Astrocyte (in vitro differentiated cells and primary cell): ENCODE measurements around the gene CYP2R1. TPM values are rescaled to one million over a fixed set of nuclear protein-coding genes. Genes with fewer than 3 reads are reported as not detected.

Experiments
- DNase-seq: peaks from one replicate; pipeline ENCODE4 v3.0.0-alpha.2; 2010; ENCODE audit warnings: low read depth
- FAIRE-seq: peaks from 2 replicates; lab custom pipeline; 2011; peaks lifted over from hg19 to GRCh38; lab: Jason Lieb, UNC
- H2AFZ ChIP-seq: 2 replicates; pipeline ENCODE4 v1.6.0; 2012; ENCODE audit warnings: low read depth, low read length, inconsistent platforms
- H3K27ac ChIP-seq: 2 replicates; pipeline ENCODE4 v1.5.1; 2011; ENCODE audit warnings: low read depth, low read length, inconsistent platforms
- H3K27me3 ChIP-seq: 2 replicates; pipeline ENCODE4 v1.6.0; 2011; ENCODE audit warnings: low read length, inconsistent platforms; ENCODE audit not compliant: insufficient read depth
- H3K36me3 ChIP-seq: 2 replicates; pipeline ENCODE4 v1.5.1; 2011; ENCODE audit warnings: low read length, inconsistent platforms; ENCODE audit not compliant: insufficient read depth
- H3K4me1 ChIP-seq: 2 replicates; pipeline ENCODE4 v1.5.1; 2011; ENCODE audit warnings: low read length, inconsistent platforms; ENCODE audit not compliant: insufficient read depth
- H3K4me2 ChIP-seq: 2 replicates; pipeline ENCODE4 v1.6.0; 2012; ENCODE audit warnings: low read length, inconsistent platforms
- H3K4me3 ChIP-seq: 2 replicates; pipeline ENCODE4 v1.5.1; 2011; ENCODE audit warnings: low read depth, mild to moderate bottlenecking, low read length, inconsistent platforms; ENCODE audit not compliant: insufficient read depth
- H3K79me2 ChIP-seq: 2 replicates; pipeline ENCODE4 v1.6.0; 2012; ENCODE audit warnings: mild to moderate bottlenecking, low read length, inconsistent platforms; ENCODE audit not compliant: insufficient read depth
- H3K9ac ChIP-seq: 2 replicates; pipeline ENCODE4 v1.6.0; 2012; ENCODE audit warnings: mild to moderate bottlenecking, low read length, inconsistent platforms
- H3K9me3 ChIP-seq: 2 replicates; pipeline ENCODE4 v1.5.1; 2012; ENCODE audit warnings: low read depth, mild to moderate bottlenecking, low read length, inconsistent platforms; ENCODE audit not compliant: insufficient read depth
- H4K20me1 ChIP-seq: 2 replicates; pipeline ENCODE4 v1.6.0; 2012; ENCODE audit warnings: low read length, inconsistent platforms; ENCODE audit not compliant: insufficient read depth
- H3K27ac Mint-ChIP-seq: one replicate; pipeline ENCODE4 v1.8.0; 2021; ENCODE audit warnings: mild to moderate bottlenecking, mixed read lengths; ENCODE audit not compliant: unreplicated experiment
- H3K27me3 Mint-ChIP-seq: one replicate; pipeline ENCODE4 v1.8.0; 2021; ENCODE audit warnings: low read depth, mixed read lengths; ENCODE audit not compliant: unreplicated experiment
- H3K36me3 Mint-ChIP-seq: one replicate; pipeline ENCODE4 v1.8.0; 2021; ENCODE audit warnings: low read depth, mixed read lengths; ENCODE audit not compliant: unreplicated experiment
- H3K4me1 Mint-ChIP-seq: one replicate; pipeline ENCODE4 v1.8.0; 2021; ENCODE audit warnings: low read depth, mixed read lengths; ENCODE audit not compliant: unreplicated experiment
- H3K4me3 Mint-ChIP-seq: one replicate; pipeline ENCODE4 v1.8.0; 2021; ENCODE audit warnings: mild to moderate bottlenecking, moderate library complexity, mixed read lengths; ENCODE audit not compliant: unreplicated experiment
- H3K9me3 Mint-ChIP-seq: one replicate; pipeline ENCODE4 v1.8.0; 2021; ENCODE audit warnings: mild to moderate bottlenecking, mixed read lengths; ENCODE audit not compliant: unreplicated experiment
- CTCF ChIP-seq: IDR thresholded peaks from 2 replicates; pipeline ENCODE4 v1.5.1; 2011; ENCODE audit warnings: low read depth, mild to moderate bottlenecking, inconsistent platforms, low read length, moderate library complexity; ENCODE audit not compliant: insufficient read depth
- EZH2 ChIP-seq: IDR thresholded peaks from 2 replicates; pipeline ENCODE4 v1.6.1; 2012; ENCODE audit warnings: mild to moderate bottlenecking, low read length, inconsistent platforms; ENCODE audit not compliant: insufficient read depth
- total RNA-seq: library from RNA; stranded (reverse); gene quantifications from 2 replicates; pipeline ENCODE4 v1.2.1, GENCODE V29; 2021

CYP2R1 gene
- total RNA-seq, 1 donor from 2014 or later = 9.9 TPM

- Histone ChIP-seq H2AFZ (no peak overlapping the region), H4K20me1 (no peaks in the 10 kb centered on the region), H3K36me3 (no peaks in the 10 kb centered on the region), H3K4me1 (peaks cover 2% of the 10 kb centered on the region), H3K79me2 (no peaks in the 10 kb centered on the region), H3K4me2 (no peak overlapping the region), H3K27me3 (no peaks in the 10 kb centered on the region), H3K9me3 (no peaks in the 10 kb centered on the region), H3K4me3 (no peak overlapping the region), H3K27ac (peak overlapping the region; percentile 12), H3K9ac (no peak overlapping the region)
- FAIRE-seq (no peak), DNase-seq (peak; percentile 64)
- peaks cover 4% of the 10 kb centered on the region for H3K9me3 Mint-ChIP-seq
- H3K27ac Mint-ChIP-seq = no peak overlapping the region
- H3K4me1 Mint-ChIP-seq = no peaks in the 10 kb centered on the region
- H3K27me3 Mint-ChIP-seq = peaks cover 10% of the 10 kb centered on the region
- no peaks in the 10 kb centered on the region for H3K36me3 Mint-ChIP-seq
- TF ChIP-seq CTCF (no peak), EZH2 (no peak)
- no peak overlapping the region for H3K4me3 Mint-ChIP-seq
Observed at GRCh38 chr11:14927146-14927545, 35.1 kb upstream of the CYP2R1 start.

GRCh38 chr11:14924318-14924717 is 32.3 kb upstream of the CYP2R1 start:
- Mint-ChIP-seq H3K9me3 (peaks cover 2% of the 10 kb centered on the region), H3K27ac (no peak overlapping the region), H3K27me3 (peaks cover 7% of the 10 kb centered on the region), H3K4me1 (no peaks in the 10 kb centered on the region), H3K4me3 (no peak overlapping the region), H3K36me3 (no peaks in the 10 kb centered on the region)
- Histone ChIP-seq H3K9me3 (no peaks in the 10 kb centered on the region), H4K20me1 (no peaks in the 10 kb centered on the region), H3K27ac (no peak overlapping the region), H2AFZ (no peak overlapping the region), H3K27me3 (peaks cover 2% of the 10 kb centered on the region), H3K79me2 (no peaks in the 10 kb centered on the region), H3K4me2 (no peak overlapping the region), H3K4me1 (peaks cover 2% of the 10 kb centered on the region), H3K4me3 (no peak overlapping the region), H3K36me3 (no peaks in the 10 kb centered on the region), H3K9ac (no peak overlapping the region)
- FAIRE-seq (no peak), DNase-seq (no peak)
- no peak for TF ChIP-seq CTCF
- no peak for TF ChIP-seq EZH2

GRCh38 chr11:14916403-14916802 is 24.4 kb upstream of the CYP2R1 start:
- no peaks in the 10 kb centered on the region for H3K36me3 ChIP-seq
- H3K9ac ChIP-seq = no peak overlapping the region
- H3K27ac Mint-ChIP-seq = no peak overlapping the region
- H4K20me1 ChIP-seq = no peaks in the 10 kb centered on the region
- H3K9me3 ChIP-seq = no peaks in the 10 kb centered on the region
- no peak overlapping the region for H3K4me3 Mint-ChIP-seq
- no peak for FAIRE-seq
- H3K27ac ChIP-seq = no peak overlapping the region
- peaks cover 2% of the 10 kb centered on the region for H3K27me3 ChIP-seq
- H3K36me3 Mint-ChIP-seq = no peaks in the 10 kb centered on the region
- no peak overlapping the region for H2AFZ ChIP-seq
- no peaks in the 10 kb centered on the region for H3K27me3 Mint-ChIP-seq
- no peak overlapping the region for H3K4me3 ChIP-seq
- TF ChIP-seq EZH2 (no peak), CTCF (no peak)
- no peaks in the 10 kb centered on the region for H3K4me1 ChIP-seq
- no peaks in the 10 kb centered on the region for H3K9me3 Mint-ChIP-seq
- no peaks in the 10 kb centered on the region for H3K4me1 Mint-ChIP-seq
- no peaks in the 10 kb centered on the region for H3K79me2 ChIP-seq
- no peak overlapping the region for H3K4me2 ChIP-seq
- no peak for DNase-seq
